Airway epithelial cell (primary cell): ENCODE data around the gene ZFP2. TPM values are rescaled to one million over a fixed set of nuclear protein-coding genes. Genes with fewer than 3 reads are reported as not detected.

Experiments
- total RNA-seq: library from RNA; depleted of rRNA; stranded (reverse); fragments of >200 nt; gene quantifications from 2 replicates; pipeline ENCODE4 v1.2.3, GENCODE V29; 2015

ZFP2 gene
- total RNA-seq: 0.35 and 1.3 TPM in 2 replicates

DNA sequence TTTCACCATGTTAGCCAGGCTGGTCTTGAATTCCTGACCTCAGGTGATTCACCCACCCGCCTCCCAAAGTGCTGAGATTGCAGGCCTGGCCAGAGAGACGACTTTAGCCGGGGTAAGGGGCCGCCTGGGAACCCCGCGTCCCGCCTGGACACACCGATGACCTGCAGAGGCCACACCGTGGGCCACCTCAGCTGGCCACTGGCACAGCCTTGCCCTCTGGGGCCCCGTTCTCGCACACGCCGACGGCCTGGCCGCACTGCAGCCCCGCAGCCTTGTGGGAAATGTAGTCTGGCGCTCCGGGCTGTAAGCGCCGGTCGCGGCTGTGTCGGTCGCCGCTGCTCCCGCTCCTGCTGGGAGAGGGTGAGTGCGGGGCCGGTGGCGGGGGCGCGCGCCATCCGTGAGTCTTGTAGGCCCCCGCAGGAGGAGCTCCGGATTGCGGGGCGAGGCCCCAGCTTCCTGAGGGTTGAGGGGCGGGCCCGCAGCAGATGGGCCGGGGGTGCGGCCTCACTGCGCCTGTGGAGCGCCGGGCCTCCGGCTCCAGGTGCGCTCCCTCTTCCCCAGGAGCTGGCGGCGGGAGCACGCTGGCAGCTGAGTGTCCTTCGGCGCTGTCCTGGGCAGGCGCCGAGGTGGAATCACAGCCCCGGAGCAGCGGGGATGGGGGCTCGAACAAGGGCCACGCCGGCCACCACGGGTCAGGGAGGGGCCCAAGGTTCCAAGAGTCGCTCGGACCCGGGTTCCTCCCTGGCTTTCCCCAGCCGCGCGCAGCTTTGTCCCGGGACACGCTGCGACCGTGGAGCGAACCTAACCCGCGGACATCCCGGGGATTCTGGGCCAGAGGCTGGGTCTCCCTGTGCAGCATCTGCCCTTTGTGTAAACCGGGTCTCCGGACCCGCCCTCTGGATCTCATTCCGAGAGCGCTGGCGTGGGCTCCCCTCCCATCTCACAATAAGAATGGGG is at the start of gene ZFP2:
Gene ZFP2 (plus strand): TSS at position 299 of the 957 bp plus-strand sequence. CDS start 35,401 bp downstream, outside the sequence.

DNA sequence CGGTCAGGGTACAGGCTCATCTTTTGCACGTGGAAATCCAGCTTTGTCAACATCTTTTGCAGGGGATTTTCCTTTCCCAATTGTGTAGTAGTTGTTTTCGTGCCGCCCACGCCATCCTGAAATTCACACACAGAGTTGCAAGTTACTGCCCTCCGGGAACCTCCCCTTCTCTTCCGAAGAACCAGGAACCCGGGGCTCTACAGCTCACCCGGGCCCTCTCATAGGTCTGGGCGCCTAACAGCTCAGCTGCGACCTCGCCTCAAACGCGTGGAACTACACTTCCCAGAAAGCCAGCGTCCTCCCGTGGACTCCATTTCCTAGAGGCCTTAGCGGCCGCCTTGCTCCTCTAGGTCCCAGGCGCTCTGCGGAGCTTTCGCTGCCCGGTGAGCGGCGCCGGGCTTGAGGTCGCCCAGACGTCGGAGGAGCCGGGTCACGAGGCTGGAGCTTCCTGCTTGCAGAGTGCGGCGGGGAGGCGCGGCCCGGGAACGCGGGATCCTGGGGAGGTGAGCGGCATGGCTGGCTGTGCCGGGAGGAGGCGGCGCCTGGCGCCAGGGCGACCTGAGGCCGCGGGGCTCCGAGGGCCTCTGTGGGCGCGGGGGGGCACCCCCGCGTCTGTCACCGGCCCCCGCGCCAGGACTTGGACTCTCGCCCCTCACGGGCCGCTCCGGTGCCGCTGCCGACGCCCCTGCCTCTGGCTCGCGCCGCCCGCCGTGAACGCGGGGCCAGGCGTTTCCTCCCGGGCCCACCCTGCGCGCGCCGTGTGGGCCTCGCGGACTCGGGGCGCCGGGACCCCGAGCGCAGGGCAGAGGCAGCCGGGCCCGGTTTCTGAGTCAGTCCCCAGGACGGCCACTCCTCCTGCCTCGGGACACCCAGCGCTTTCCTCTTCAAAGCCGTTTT is 35.8 kb upstream of the ZFP2 start, which contains the start of gene ZNF354B:
Gene ZNF354B (plus strand): TSS at position 329 of the 897 bp plus-strand sequence. CDS start 1,095 bp downstream, outside the sequence.

DNA sequence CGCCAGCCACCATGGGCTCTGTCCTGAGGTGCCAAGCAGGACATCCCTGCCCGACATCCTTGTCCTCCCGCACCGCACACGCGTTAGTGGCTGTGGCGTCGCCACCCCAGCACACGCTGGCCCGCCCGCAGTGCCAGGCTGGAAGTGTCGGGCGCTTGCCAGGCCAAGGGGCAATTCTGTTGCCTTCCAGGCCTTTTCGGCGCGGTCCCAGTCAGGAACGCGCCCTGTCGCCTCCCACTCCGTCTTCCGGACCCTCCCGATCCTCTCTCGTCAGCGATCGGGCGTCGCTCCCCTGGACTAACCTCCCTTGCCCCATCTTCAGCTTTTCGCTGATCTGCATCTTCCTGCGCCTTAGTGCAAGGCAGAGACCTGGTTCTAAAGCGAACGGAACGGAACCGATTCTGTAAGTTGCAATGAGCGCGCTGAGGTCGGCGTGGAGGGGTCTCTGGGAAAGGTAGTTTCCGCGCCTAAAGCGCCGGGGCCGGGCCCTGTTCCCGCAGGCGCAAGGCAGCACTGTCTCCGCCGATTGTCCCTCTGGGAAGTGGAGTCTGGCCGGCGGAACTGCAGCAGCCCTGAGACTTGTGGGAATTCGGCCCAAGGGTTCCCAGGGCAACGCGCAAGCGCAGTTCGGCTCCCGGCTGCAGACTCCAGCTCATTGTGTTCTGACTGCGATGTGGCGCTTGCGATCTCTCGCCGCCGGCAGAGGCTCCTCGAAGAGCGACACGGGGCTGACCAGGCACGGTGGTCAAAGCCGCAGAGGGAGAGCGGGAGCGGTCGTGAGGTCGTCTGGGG is 45.1 kb downstream of the ZFP2 start, which contains the start of gene ZNF454:
Gene ZNF454 (plus strand): TSS at position 630 of the 792 bp plus-strand sequence. CDS start 1,594 bp downstream, outside the sequence.

Other genes with a start within 250 kb of the ZFP2 start
- 8.6 and 10.6 TPM in 2 replicates for gene ZNF354A, start 165.3 kb upstream of the ZFP2 start, total RNA-seq
- 3.2 and 8.5 TPM in 2 replicates for gene ZNF354B, start 36.0 kb upstream of the ZFP2 start, total RNA-seq
- gene ZNF454, start 45.3 kb downstream of the ZFP2 start, total RNA-seq: 0.51 and 1.1 TPM in 2 replicates
- gene GRM6, start 99.4 kb downstream of the ZFP2 start, total RNA-seq: not detected in 2 replicates
- gene ZNF879, start 127.9 kb downstream of the ZFP2 start, total RNA-seq: 1.3 and 2.4 TPM in 2 replicates
- 1.4 and 2.1 TPM in 2 replicates for gene ZNF354C, start 164.5 kb downstream of the ZFP2 start, total RNA-seq